GM12874 (cell line): ENCODE data around the gene MRPL21.

Source experiments
- CTCF ChIP-seq: IDR thresholded peaks from 2 replicates; pipeline ENCODE4 v1.5.1; 2011; ENCODE audit warnings: low read depth, mild to moderate bottlenecking, control low read depth, low read length, moderate library complexity; ENCODE audit not compliant: insufficient read depth

The MRPL21 gene

GRCh38 chr11:68904248-68904847 is 716 bp upstream of the MRPL21 start:
- no peak for TF ChIP-seq CTCF

GRCh38 chr11:68900835-68901381 is 2.7 kb downstream of the MRPL21 start:
- no peak for TF ChIP-seq CTCF

GRCh38 chr11:68897441-68897840 is 6.2 kb downstream of the MRPL21 start:
- TF ChIP-seq CTCF, result no peak

GRCh38 chr11:68896171-68896959 is 7.3 kb downstream of the MRPL21 start:
- no peak for TF ChIP-seq CTCF

- TF ChIP-seq CTCF, result no peak
Measured at GRCh38 chr11:68893282-68893681, 10.3 kb downstream of the MRPL21 start.

GRCh38 chr11:68892576-68892975 is 11.1 kb downstream of the MRPL21 start:
- no peak for TF ChIP-seq CTCF

- TF ChIP-seq CTCF, result no peak
Measured at GRCh38 chr11:68891351-68891948, 12.2 kb downstream of the MRPL21 start.
